ENCODE results near the gene FAAH. TPM values are rescaled to one million over a fixed set of nuclear protein-coding genes. Genes with fewer than 3 reads are reported as not detected.

Gene FAAH
- total RNA-seq, 1 experiment from 2014 or later = 2.0 TPM

GRCh38 chr1:46407636-46408035, 13.5 kb downstream of the FAAH start:
- no peak overlapping the region for H3K27ac ChIP-seq (ENCODE audit: low read length)
- no peaks in the 10 kb centered on the region for H3K9me2 ChIP-seq (replicated peaks; ENCODE audit: low read length)
- H3K79me2 ChIP-seq (ENCODE audit: low read length) = no peaks in the 10 kb centered on the region
- no peaks in the 10 kb centered on the region for H3K9me3 ChIP-seq (ENCODE audit: low read length)
- no peak overlapping the region for H3K4me3 ChIP-seq (ENCODE audit: low read length)
- H3K36me3 ChIP-seq (ENCODE audit: low read depth, low read length) = no peaks in the 10 kb centered on the region
- ChIA-PET CTCF (no interaction called here), POLR2A (ENCODE audit: unreplicated experiment) (interaction anchor here (0.6 kb wide), 1 partner anchor 226 kb away, joined by 3 read pairs; no protein-coding TSS in a partner anchor)
- DNase-seq = no peak
- intact Hi-C loops (cut with micrococcal nuclease) = loop anchor here (2.0 kb wide), 2 partner anchors 35 to 111 kb away; no protein-coding TSS in a partner anchor
- no peak overlapping the region for H3K4me2 ChIP-seq (ENCODE audit: low read length)
- H4K20me1 ChIP-seq (ENCODE audit: low read length) = no peaks in the 10 kb centered on the region
- ATAC-seq = no peak
- no peaks in the 10 kb centered on the region for H3K27me3 ChIP-seq (ENCODE audit: low read length)
- no peak overlapping the region for H3K9ac ChIP-seq (ENCODE audit: low read length)
- TF ChIP-seq EZH2 (IDR thresholded peaks at IDR 0.05; ENCODE audit: low read length, unreplicated experiment) (no peak), EZH2phosphoT487 (IDR thresholded peaks at IDR 0.05; ENCODE audit: borderline replicate concordance, low read length) (no peak), CTCF (conservative IDR thresholded peaks at IDR 0.05; ENCODE audit: low read depth, low read length) (no peak)
- no peak overlapping the region for H2AFZ ChIP-seq (ENCODE audit: low read length)
- H3K4me1 ChIP-seq (ENCODE audit: insufficient read depth, low read length) = no peaks in the 10 kb centered on the region
- BruUV-seq (replicated peaks) = no TSS peak
- no peaks in the 10 kb centered on the region for H3F3A ChIP-seq (ENCODE audit: low read length, unreplicated experiment)

GRCh38 chr1:46408356-46409062, 14.4 kb downstream of the FAAH start:
- TF ChIP-seq CTCF (conservative IDR thresholded peaks at IDR 0.05; ENCODE audit: low read depth, low read length) (no peak), EZH2 (IDR thresholded peaks at IDR 0.05; ENCODE audit: low read length, unreplicated experiment) (no peak), EZH2phosphoT487 (IDR thresholded peaks at IDR 0.05; ENCODE audit: borderline replicate concordance, low read length) (no peak)

GRCh38 chr1:46409063-46409372, 14.9 kb downstream of the FAAH start:
- POLR2A ChIA-PET (ENCODE audit: unreplicated experiment) = no interaction called here
- no peak overlapping the region for H3K4me3 ChIP-seq (ENCODE audit: low read length)
- no peak overlapping the region for H3K27ac ChIP-seq (ENCODE audit: low read length)
- no peak overlapping the region for H2AFZ ChIP-seq (ENCODE audit: low read length)
- no peak for DNase-seq
- H3K27me3 ChIP-seq (ENCODE audit: low read length) = no peaks in the 10 kb centered on the region
- no peaks in the 10 kb centered on the region for H3K4me1 ChIP-seq (ENCODE audit: insufficient read depth, low read length)
- H3F3A ChIP-seq (ENCODE audit: low read length, unreplicated experiment) = no peaks in the 10 kb centered on the region
- H3K9me3 ChIP-seq (ENCODE audit: low read length) = no peaks in the 10 kb centered on the region
- no peak overlapping the region for H3K9ac ChIP-seq (ENCODE audit: low read length)
- no peaks in the 10 kb centered on the region for H3K36me3 ChIP-seq (ENCODE audit: low read depth, low read length)
- no peaks in the 10 kb centered on the region for H3K9me2 ChIP-seq (replicated peaks; ENCODE audit: low read length)
- no peak for ATAC-seq
- TF ChIP-seq EZH2phosphoT487 (IDR thresholded peaks at IDR 0.05; ENCODE audit: borderline replicate concordance, low read length) = no peak
- no peak for TF ChIP-seq CTCF (conservative IDR thresholded peaks at IDR 0.05; ENCODE audit: low read depth, low read length)
- TF ChIP-seq EZH2 (IDR thresholded peaks at IDR 0.05; ENCODE audit: low read length, unreplicated experiment) = no peak
- H4K20me1 ChIP-seq (ENCODE audit: low read length) = no peaks in the 10 kb centered on the region
- H3K4me2 ChIP-seq (ENCODE audit: low read length) = no peak overlapping the region
- CTCF ChIA-PET = no interaction called here
- intact Hi-C loops (cut with micrococcal nuclease) = no loop called here
- BruUV-seq (replicated peaks) = no TSS peak
- no peaks in the 10 kb centered on the region for H3K79me2 ChIP-seq (ENCODE audit: low read length)

More at GRCh38 chr1:46408356-46409062, 14.4 kb downstream of the FAAH start:
- Histone ChIP-seq H4K20me1 (ENCODE audit: low read length) (no peaks in the 10 kb centered on the region), H3K4me1 (ENCODE audit: insufficient read depth, low read length) (no peaks in the 10 kb centered on the region), H3K9me2 (replicated peaks; ENCODE audit: low read length) (no peaks in the 10 kb centered on the region), H3K9ac (ENCODE audit: low read length) (no peak overlapping the region), H2AFZ (ENCODE audit: low read length) (no peak overlapping the region), H3K4me3 (ENCODE audit: low read length) (no peak overlapping the region), H3K27ac (ENCODE audit: low read length) (no peak overlapping the region), H3K27me3 (ENCODE audit: low read length) (no peaks in the 10 kb centered on the region), H3K9me3 (ENCODE audit: low read length) (no peaks in the 10 kb centered on the region), H3K79me2 (ENCODE audit: low read length) (no peaks in the 10 kb centered on the region), H3K36me3 (ENCODE audit: low read depth, low read length) (no peaks in the 10 kb centered on the region), H3K4me2 (ENCODE audit: low read length) (no peak overlapping the region), H3F3A (ENCODE audit: low read length, unreplicated experiment) (no peaks in the 10 kb centered on the region)
- no peak for ATAC-seq
- intact Hi-C loops (cut with micrococcal nuclease) = no loop called here
- no peak for DNase-seq
- BruUV-seq (replicated peaks) = no TSS peak
- ChIA-PET CTCF (no interaction called here), POLR2A (ENCODE audit: unreplicated experiment) (no interaction called here)
